ENCODE data around the gene SLC28A1. TPM values are rescaled to one million over a fixed set of nuclear protein-coding genes. Genes with fewer than 3 reads are reported as not detected.
"Not testable (repeated sequence)": the region's sequence is repeated elsewhere in the genome, so short reads cannot be mapped to it uniquely, and the experiment has no call there.

The SLC28A1 gene, protein sequence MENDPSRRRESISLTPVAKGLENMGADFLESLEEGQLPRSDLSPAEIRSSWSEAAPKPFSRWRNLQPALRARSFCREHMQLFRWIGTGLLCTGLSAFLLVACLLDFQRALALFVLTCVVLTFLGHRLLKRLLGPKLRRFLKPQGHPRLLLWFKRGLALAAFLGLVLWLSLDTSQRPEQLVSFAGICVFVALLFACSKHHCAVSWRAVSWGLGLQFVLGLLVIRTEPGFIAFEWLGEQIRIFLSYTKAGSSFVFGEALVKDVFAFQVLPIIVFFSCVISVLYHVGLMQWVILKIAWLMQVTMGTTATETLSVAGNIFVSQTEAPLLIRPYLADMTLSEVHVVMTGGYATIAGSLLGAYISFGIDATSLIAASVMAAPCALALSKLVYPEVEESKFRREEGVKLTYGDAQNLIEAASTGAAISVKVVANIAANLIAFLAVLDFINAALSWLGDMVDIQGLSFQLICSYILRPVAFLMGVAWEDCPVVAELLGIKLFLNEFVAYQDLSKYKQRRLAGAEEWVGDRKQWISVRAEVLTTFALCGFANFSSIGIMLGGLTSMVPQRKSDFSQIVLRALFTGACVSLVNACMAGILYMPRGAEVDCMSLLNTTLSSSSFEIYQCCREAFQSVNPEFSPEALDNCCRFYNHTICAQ
- total RNA-seq: not detected

DNA sequence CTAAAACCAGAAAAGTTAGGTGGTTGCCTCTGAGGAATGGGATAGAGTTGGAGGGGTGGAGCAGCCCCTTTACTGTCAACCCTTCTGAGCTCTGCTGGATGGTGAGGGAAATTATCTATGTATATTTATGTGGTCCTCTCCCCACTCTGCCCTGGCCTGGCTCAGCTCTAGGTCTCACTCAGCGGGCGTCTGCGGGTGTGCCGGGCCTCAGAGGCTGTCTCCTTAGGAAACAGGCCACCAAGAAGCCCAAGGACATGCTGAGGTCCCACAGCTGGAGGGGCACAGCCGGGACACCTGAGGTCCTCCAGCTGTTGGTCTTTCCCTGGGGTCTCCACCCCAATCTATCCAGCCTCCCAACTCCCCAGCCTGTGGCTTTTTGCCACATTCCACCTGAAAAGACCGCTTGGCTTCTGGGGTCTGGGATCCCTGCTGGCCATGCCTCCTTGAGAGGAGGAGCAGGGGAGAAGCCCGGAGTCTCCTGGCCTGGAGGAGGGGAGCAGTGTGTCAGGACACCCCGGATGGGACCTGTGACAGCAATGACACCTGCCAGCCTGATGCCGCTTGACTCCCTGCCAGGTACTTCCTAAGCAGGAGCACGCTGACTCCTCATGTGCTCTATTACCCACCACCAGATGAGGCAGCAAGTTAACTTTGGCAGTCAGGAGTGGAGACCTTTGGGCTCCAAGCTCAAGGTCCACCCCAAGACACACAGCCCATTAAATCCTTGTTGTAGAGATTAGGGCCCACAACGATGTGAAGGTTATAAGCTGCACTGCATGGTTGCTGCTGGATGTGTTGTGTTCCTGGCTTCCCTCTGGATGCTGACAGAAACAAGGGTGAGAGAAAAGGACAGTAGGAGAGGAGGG is at the start of gene SLC28A1:
SLC28A1 (plus strand) TSS at position 747 of the 866 bp plus-strand sequence. CDS start 3,099 bp downstream, outside the sequence.
- Mint-ChIP-seq H3K36me3 (no peaks in the 10 kb centered on the region), H3K4me3 (no peak within 1 kb of the TSS), H3K4me1 (no peaks in the 10 kb centered on the region), H3K27me3 (peaks cover 7% of the 10 kb centered on the region), H3K9me3 (no peaks in the 10 kb centered on the region), H3K27ac (no peak within 1 kb of the TSS)
- DNase-seq (no peak), ATAC-seq (ENCODE audit: low read depth) (no peak)
- POLR2A ChIA-PET: no interaction called here

DNA sequence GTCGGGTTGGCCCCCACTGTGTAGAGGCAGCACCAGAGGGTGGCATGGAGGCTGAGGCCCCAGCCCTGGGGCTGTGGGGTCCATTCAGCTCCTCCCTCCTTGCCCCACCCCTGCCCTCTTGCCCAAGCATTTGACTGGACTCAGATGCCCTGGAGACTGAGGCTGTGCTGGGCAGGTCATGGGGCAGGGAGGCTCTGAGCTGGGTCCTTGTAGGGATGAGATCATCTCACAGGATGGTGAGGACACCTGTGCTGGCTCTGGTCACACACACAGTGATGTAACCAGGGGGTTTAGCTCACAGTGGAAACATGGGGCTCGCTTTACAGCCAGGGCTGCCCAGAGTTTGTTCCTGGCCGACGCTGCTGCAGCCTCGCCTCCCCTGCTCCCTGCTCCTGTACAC is 49.5 kb upstream of the SLC28A1 start:
- POLR2A ChIA-PET: no interaction called here
- H3K36me3 Mint-ChIP-seq: no peaks in the 10 kb centered on the region
- no peak overlapping the region for H3K27ac Mint-ChIP-seq
- DNase-seq: no peak
- no peaks in the 10 kb centered on the region for H3K4me1 Mint-ChIP-seq
- no peak for ATAC-seq (ENCODE audit: low read depth)
- no peak overlapping the region for H3K4me3 Mint-ChIP-seq
- H3K9me3 Mint-ChIP-seq: no peaks in the 10 kb centered on the region
- peaks cover 20% of the 10 kb centered on the region for H3K27me3 Mint-ChIP-seq

DNA sequence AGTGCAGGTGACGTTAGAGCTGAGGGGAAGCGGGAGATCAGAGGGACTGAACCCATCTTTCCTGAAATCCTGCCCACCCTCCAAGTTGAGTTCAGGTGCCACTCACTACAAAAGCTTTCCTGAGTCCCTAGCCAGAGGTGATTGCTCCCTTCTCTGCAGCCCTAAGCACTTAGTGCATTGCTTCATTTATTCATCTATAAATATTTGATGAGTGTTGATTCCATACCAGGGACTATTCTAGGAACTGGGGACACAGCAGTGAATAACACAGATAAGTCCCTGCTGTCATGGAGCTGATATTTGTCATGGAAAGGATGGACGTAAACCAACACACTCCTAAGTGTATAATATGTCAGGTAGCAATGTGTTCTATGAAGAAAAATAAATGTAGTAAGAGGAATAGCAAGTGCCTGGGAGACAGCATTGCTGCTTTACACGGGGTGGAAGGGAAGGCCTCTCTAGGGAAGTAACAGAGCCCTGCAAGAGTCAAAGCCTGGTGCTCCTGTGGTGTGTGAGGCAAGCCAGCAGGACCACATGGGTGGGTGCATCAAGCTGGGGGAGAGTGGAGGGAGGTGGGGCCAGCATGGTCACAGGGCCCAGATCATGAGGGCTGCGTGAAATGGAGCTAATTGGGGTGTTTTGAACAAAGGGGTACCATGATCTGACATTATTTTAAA is 48.7 kb upstream of the SLC28A1 start:
- H3K9me3 Mint-ChIP-seq: no peaks in the 10 kb centered on the region
- H3K27ac Mint-ChIP-seq: no peak overlapping the region
- DNase-seq: no peak
- peaks cover 18% of the 10 kb centered on the region for H3K27me3 Mint-ChIP-seq
- POLR2A ChIA-PET: no interaction called here
- H3K36me3 Mint-ChIP-seq: no peaks in the 10 kb centered on the region
- no peaks in the 10 kb centered on the region for H3K4me1 Mint-ChIP-seq
- no peak for ATAC-seq (ENCODE audit: low read depth)
- no peak overlapping the region for H3K4me3 Mint-ChIP-seq

DNA sequence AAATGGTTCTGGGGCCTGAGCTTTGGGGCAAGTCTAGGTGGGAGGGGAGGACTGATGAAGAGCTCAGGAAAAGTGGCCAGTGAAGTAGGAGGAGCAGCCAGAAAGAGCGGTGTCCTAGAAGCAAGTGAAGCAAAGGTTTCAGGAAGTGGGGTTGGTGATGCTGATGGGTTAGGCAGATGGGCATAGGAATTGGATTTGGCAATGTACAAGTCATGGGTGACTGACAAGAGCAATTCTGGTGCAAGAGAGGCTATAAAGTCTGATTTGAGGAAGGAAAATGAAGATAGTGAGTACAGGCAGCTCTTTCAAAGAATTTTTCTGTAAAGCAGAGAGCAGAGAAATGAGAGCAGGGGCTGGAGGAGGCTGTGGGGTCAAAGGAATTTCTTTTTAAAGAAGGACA is 47.6 kb upstream of the SLC28A1 start:
- Mint-ChIP-seq H3K36me3 (no peaks in the 10 kb centered on the region), H3K27ac (no peak overlapping the region), H3K9me3 (no peaks in the 10 kb centered on the region), H3K4me3 (no peak overlapping the region), H3K4me1 (no peaks in the 10 kb centered on the region), H3K27me3 (peaks cover 12% of the 10 kb centered on the region)
- POLR2A ChIA-PET: no interaction called here
- ATAC-seq (ENCODE audit: low read depth) (no peak), DNase-seq (no peak)

DNA sequence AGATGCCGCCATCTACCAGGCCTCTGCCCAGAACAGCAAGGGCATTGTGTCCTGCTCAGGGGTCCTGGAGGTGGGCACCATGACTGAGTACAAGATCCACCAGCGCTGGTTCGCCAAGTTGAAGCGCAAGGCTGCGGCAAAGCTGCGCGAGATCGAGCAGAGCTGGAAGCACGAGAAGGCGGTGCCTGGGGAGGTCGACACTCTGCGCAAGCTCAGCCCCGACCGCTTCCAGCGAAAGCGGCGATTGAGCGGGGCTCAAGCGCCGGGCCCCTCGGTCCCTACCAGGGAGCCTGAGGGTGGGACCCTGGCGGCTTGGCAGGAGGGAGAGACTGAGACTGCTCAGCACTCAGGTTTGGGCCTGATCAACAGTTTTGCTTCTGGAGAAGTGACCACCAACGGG is 44.7 kb upstream of the SLC28A1 start:
- ATAC-seq (ENCODE audit: low read depth) (no peak), DNase-seq (no peak)
- Mint-ChIP-seq H3K27ac (no peak overlapping the region), H3K4me3 (no peak overlapping the region), H3K27me3 (no peaks in the 10 kb centered on the region), H3K9me3 (no peaks in the 10 kb centered on the region), H3K4me1 (no peaks in the 10 kb centered on the region), H3K36me3 (no peaks in the 10 kb centered on the region)
- POLR2A ChIA-PET: no interaction called here

DNA sequence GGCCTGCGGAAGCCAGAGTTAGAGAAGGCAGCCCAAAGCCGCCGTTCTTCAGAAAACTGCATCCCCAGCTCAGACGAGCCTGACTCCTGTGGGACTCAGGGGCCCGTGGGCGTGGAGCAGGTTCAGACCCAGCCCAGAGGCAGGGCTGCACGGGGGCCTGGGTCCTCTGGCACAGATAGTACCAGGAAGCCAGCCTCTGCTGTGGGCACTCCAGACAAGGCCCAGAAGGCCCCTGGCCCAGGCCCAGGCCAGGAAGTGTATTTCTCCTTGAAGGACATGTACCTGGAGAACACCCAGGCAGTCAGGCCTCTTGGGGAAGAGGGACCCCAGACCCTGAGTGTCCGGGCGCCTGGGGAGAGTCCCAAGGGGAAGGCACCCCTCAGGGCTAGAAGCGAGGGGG is 44.2 kb upstream of the SLC28A1 start:
- Mint-ChIP-seq H3K27me3 (no peaks in the 10 kb centered on the region), H3K9me3 (no peaks in the 10 kb centered on the region), H3K27ac (no peak overlapping the region), H3K4me3 (no peak overlapping the region), H3K36me3 (no peaks in the 10 kb centered on the region), H3K4me1 (no peaks in the 10 kb centered on the region)
- POLR2A ChIA-PET: no interaction called here
- DNase-seq (no peak), ATAC-seq (ENCODE audit: low read depth) (no peak)

DNA sequence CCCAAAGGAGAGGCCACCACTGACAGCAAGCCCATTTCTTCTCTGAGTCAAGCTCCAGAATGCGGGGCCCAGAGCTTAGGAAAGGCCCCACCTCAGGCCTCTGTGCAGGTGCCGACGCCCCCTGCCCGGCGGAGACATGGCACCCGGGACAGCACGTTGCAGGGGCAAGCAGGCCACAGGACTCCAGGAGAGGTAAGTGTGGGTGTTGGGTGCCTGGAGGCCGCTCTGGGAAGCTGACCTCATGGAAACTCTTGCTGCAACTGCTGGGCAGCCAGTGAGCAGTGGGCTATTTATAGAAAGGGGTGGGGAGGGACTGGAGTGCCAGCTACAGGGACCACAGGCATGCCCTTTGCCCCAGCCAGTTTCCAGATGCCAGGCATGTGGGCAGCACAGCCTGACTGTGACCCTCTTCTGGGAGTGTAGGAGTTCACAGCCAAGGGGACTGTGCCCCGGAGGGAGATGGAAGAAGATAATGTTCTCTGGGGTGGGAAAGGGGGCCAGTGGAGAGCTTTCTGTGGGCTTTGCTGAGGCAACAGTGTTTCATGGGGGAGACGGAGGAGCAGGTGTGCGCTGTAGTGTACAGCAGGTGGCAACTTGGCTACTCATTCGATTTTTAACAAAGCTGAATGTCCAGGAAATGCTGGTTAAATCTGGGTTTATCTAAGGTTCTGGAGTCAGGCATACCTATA is 43.6 kb upstream of the SLC28A1 start:
- DNase-seq (no peak), ATAC-seq (ENCODE audit: low read depth) (no peak)
- POLR2A ChIA-PET: no interaction called here
- no peaks in the 10 kb centered on the region for H3K4me1 Mint-ChIP-seq
- H3K9me3 Mint-ChIP-seq: no peaks in the 10 kb centered on the region
- no peaks in the 10 kb centered on the region for H3K36me3 Mint-ChIP-seq
- no peak overlapping the region for H3K4me3 Mint-ChIP-seq
- no peak overlapping the region for H3K27ac Mint-ChIP-seq
- H3K27me3 Mint-ChIP-seq: no peaks in the 10 kb centered on the region

DNA sequence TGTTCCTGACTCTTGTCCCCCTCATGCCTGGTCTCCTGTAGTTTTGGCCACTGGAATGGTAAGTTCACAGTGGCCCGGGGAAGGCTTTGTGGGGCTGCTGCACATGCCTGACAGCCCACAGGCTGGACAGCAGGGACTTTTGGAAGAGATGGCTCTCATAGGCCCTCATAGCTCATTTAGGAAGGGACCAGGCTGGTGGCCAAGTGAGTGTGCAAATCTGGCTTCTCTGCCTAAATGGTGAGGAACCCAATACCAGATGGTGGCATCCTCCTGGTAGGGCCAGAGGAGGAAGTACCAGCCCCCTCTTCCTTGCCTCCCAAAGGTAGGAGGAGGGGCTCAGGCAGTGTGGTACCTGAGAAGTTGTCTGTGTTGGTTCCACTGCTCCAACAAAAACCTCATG is 41.7 kb upstream of the SLC28A1 start:
- POLR2A ChIA-PET: no interaction called here
- peaks cover 8% of the 10 kb centered on the region for H3K9me3 Mint-ChIP-seq
- no peaks in the 10 kb centered on the region for H3K27me3 Mint-ChIP-seq
- no peaks in the 10 kb centered on the region for H3K4me1 Mint-ChIP-seq
- H3K36me3 Mint-ChIP-seq: peaks cover 3% of the 10 kb centered on the region
- DNase-seq: no peak
- no peak overlapping the region for H3K27ac Mint-ChIP-seq
- no peak for ATAC-seq (ENCODE audit: low read depth)
- H3K4me3 Mint-ChIP-seq: no peak overlapping the region

DNA sequence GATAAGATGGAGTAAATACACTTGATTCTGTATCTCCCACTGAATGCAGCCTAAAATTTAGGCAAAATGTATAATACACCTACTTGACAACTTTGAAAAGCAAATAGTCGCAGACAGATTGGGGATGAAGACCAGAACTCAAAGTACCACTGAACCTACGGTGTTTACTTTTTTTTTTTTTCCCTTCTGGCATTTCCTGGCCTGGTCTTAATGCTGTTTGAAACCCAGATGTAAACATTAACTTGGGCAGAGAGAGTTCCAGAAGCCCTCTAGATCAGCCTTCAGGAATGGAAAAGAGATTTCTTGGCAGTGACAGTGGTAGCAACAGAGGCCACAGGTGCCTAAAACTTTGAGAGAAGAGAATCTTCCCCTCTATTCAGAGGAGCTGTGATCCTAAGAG is 39.5 kb upstream of the SLC28A1 start:
- Mint-ChIP-seq H3K27ac (no peak overlapping the region), H3K4me3 (no peak overlapping the region), H3K27me3 (no peaks in the 10 kb centered on the region), H3K36me3 (peaks cover 4% of the 10 kb centered on the region), H3K4me1 (no peaks in the 10 kb centered on the region), H3K9me3 (peaks cover 12% of the 10 kb centered on the region)
- POLR2A ChIA-PET: no interaction called here
- DNase-seq (no peak), ATAC-seq (ENCODE audit: low read depth) (no peak)

DNA sequence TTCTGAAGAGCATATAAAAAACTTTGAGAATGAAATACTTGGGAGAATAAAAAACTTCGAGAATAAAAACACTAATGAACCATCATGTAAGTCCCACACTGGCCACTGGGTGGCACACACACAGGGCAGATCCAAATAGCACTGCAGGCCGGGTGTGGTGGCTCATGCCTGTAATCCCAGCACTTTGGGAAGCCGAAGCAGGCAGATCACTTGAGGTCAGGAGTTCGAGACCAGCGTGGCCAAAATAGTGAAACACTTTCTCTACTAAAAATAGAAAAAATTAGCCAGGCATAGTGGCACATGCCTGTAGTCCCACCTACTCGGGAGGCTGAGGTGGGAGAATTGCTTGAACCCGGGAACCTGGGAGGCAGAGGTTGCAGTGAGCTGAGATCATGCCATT is 38.8 kb upstream of the SLC28A1 start:
- H3K36me3 Mint-ChIP-seq; H3K27me3 Mint-ChIP-seq; ATAC-seq (ENCODE audit: low read depth); H3K4me3 Mint-ChIP-seq; POLR2A ChIA-PET; H3K4me1 Mint-ChIP-seq; H3K27ac Mint-ChIP-seq: not testable (repeated sequence)
- DNase-seq: peak; percentile 49
- peaks cover 12% of the 10 kb centered on the region for H3K9me3 Mint-ChIP-seq

DNA sequence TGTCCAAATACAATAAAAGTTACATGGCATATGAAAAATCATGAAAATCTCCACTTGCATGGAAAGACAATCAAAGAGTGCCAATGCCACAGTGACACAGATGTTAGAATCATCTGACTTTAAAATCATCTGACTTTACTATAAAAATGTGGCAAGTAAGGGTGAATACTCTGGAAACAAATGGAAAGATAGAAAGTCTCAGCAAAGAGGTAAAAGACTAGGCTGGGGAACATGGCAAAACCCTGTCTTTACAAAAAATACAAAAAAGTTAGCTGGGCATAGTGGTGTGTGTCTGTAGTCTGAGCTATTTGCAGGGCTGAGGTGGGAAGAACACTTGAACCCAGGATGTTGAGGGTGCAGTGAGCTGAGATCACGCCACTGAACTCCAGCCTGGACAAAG is 38.2 kb upstream of the SLC28A1 start:
- Mint-ChIP-seq H3K9me3 (peaks cover 12% of the 10 kb centered on the region), H3K36me3 (peaks cover 4% of the 10 kb centered on the region), H3K4me3 (no peak overlapping the region), H3K4me1 (no peaks in the 10 kb centered on the region), H3K27me3 (no peaks in the 10 kb centered on the region), H3K27ac (no peak overlapping the region)
- no peak for DNase-seq
- POLR2A ChIA-PET: no interaction called here
- no peak for ATAC-seq (ENCODE audit: low read depth)

DNA sequence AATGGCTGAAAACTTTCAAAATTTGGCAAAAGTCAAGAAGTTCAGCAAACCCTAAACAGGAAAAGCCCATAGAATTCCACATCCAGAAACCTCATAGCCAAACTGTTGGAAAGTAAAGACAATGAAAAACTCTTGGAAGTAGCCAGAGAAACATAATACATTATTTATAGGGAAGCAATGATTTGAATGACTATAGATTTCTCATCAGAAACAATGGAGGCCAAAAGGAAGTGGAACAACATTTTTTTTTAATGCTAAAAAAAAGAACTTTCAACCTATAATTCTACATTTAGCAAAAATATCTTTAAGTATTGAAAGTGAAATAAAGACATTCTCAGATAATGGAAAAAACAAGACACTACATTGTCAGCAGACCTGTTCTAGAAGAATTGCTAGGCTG is 37.1 kb upstream of the SLC28A1 start:
- no peaks in the 10 kb centered on the region for H3K4me1 Mint-ChIP-seq
- POLR2A ChIA-PET: no interaction called here
- H3K27ac Mint-ChIP-seq: no peak overlapping the region

DNA sequence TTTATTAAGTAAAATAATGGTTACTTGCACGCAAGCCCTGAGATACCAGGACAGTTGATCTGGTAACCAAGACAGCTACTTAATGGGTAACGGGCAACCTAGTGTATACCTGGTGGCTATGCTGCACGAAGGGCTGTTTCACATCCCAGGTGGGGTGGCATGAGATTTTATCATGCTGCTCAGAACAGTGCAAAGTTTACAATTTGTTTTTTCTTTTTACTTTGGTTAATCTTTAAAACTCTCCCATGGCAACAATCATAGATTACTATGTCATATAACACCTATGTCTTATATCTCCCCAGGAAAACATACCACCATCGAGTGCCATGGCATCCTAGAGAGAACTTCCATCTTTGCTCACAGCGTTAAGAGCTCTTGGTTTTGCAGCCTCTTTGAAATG is 32.2 kb upstream of the SLC28A1 start:
- ATAC-seq (ENCODE audit: low read depth) (no peak), DNase-seq (no peak)
- H3K4me1 Mint-ChIP-seq: no peaks in the 10 kb centered on the region
- peaks cover 2% of the 10 kb centered on the region for H3K36me3 Mint-ChIP-seq
- H3K4me3 Mint-ChIP-seq: no peak overlapping the region
- H3K9me3 Mint-ChIP-seq: peaks cover 4% of the 10 kb centered on the region
- H3K27ac Mint-ChIP-seq: no peak overlapping the region
- no peaks in the 10 kb centered on the region for H3K27me3 Mint-ChIP-seq
- POLR2A ChIA-PET: no interaction called here

More for the DNA sequence above, 37.1 kb upstream of the SLC28A1 start:
- H3K27me3 Mint-ChIP-seq: no peaks in the 10 kb centered on the region
- DNase-seq (no peak), ATAC-seq (ENCODE audit: low read depth) (no peak)
- no peak overlapping the region for H3K4me3 Mint-ChIP-seq
- peaks cover 4% of the 10 kb centered on the region for H3K36me3 Mint-ChIP-seq
- H3K9me3 Mint-ChIP-seq: peaks cover 12% of the 10 kb centered on the region

All from activated naive CD8-positive, alpha-beta T cell treated with anti-CD3 and anti-CD28 coated beads, Interleukin-2, amount 10 ng/mL, durations not matched to agents 7 days and 5 days (primary cell).